Measurements from ENCODE around the gene ATP2B2. TPM values are rescaled to one million over a fixed set of nuclear protein-coding genes. Genes with fewer than 3 reads are reported as not detected.

The ATP2B2 gene
- total RNA-seq, 1 donor from 2014 or later: 0.09 TPM

- H3K27me3 ChIP-seq (ENCODE audit: low read depth): peaks cover 25% of the 10 kb centered on the region
- H3K4me1 ChIP-seq: no peaks in the 10 kb centered on the region
- H3K27ac ChIP-seq: no peak overlapping the region
- intact Hi-C loops (cut with DNase I): no loop called here
- no peak overlapping the region for H3K4me3 ChIP-seq
- ATAC-seq: no peak
- DNase-seq: no peak
- H3K36me3 ChIP-seq: no peaks in the 10 kb centered on the region
- no peaks in the 10 kb centered on the region for H3K9me3 ChIP-seq
- no peak for TF ChIP-seq CTCF (IDR thresholded peaks at IDR 0.05)
Observed at GRCh38 chr3:10519236-10519635, 13.8 kb upstream of the ATP2B2 start.

DNA sequence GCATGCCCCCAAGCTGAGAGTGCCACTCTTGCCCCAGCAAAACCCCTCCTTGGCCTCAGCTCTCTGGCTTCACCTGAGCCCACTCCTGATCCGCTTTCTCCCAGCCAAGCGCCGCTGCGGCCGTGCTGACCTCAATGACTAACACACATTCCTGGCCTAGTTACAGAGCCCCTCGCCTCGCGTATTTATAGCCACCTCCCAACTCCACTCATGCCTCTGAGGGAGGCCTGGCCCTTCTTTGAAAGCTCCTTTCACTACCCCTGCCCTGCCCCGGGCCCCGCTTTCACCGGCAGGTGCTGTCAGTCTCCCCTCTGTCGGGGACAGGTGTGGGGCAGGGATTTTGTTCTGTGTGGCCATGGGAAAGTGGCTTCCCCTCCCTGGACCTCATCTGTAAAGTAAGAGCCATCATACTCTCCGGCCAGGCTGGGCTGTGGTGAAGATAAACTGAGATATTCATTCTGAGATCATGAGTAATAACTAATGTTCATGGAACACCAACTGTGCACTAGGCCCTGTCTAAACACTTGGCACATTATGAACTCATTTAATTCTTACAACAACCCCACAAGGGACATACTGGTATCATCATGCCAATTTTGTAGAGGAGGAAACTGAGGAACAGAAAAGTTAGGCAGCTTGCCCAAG lies 13.2 kb upstream of the ATP2B2 start:
- Histone ChIP-seq H3K27ac (no peak overlapping the region), H3K36me3 (no peaks in the 10 kb centered on the region), H3K4me3 (no peak overlapping the region), H3K9me3 (no peaks in the 10 kb centered on the region), H3K27me3 (ENCODE audit: low read depth) (peaks cover 19% of the 10 kb centered on the region), H3K4me1 (no peaks in the 10 kb centered on the region)
- intact Hi-C loops (cut with DNase I): no loop called here
- no peak for TF ChIP-seq CTCF (IDR thresholded peaks at IDR 0.05)
- DNase-seq (no peak), ATAC-seq (no peak)

DNA sequence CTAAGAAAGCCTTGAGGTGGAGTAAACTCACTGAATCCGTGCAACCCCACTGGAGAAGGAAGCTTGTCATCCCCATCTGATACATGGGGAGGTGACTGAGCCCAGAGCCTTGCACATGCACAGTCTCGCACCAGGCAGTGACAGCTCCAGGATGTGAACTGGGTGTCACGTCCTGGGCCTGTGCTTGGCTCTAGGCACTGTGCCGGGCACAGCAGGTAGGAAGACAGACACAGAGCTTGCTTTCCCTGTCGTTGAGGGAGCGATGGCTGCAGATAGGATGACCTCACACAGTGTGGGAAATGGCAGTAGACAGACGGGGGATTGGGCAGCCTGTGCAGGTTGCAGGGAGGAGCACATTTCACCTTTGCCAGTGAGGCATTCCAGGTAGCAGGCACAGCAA lies 12.2 kb upstream of the ATP2B2 start:
- Histone ChIP-seq H3K4me3 (no peak overlapping the region), H3K4me1 (no peaks in the 10 kb centered on the region), H3K36me3 (no peaks in the 10 kb centered on the region), H3K27ac (no peak overlapping the region), H3K27me3 (ENCODE audit: low read depth) (peaks cover 11% of the 10 kb centered on the region), H3K9me3 (no peaks in the 10 kb centered on the region)
- DNase-seq: no peak
- no peak for TF ChIP-seq CTCF (IDR thresholded peaks at IDR 0.05)
- intact Hi-C loops (cut with DNase I): no loop called here
- no peak for ATAC-seq

DNA sequence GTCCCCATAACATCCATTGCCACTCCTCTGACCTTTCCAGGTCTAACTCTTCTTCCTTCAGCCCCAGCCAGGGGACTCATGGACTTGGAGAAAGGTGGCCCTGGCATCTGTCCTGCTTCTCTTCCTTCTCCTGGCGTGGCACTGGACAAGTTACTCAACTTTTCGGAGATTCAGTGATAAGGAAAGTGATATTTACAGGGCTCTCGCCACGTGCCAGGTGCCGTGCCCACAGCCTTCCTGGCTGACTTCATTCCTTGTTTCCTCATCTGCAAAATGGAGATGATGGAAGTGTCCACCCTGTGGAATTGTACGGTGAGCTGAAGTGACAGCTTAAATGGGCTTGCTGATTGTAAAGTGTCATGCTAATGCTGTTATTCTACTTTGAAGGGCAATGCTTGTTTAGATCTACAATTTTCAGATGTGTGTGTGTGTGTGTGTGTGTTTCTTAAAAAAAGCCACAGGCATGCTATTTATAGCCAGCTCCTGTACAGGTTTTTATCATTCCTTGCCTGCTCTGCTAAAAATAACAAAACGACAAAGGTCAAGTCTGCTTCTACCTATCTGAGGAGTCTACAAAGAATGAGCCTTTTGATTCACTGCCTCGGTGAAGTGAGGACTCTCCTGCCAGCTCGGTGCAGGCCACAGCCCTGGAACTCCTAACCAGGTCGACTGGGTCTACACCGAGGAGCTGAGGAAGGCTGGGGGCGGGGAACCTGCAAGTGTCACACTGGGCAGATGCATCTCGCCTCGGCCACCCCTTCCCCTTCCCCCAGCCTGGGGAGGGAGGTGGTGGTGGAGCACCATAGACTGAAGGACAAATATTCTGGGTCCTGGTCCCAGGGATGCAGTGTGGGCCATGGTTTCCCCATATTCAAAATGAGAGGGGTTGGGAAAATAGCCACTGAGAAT lies 11.4 kb upstream of the ATP2B2 start:
- no peak for ATAC-seq
- no peak overlapping the region for H3K27ac ChIP-seq
- no peak for TF ChIP-seq CTCF (IDR thresholded peaks at IDR 0.05)

GRCh38 chr3:10515884-10516495 lies 10.6 kb upstream of the ATP2B2 start:
- no peak for TF ChIP-seq CTCF (IDR thresholded peaks at IDR 0.05)
- intact Hi-C loops (cut with DNase I): no loop called here

More for the DNA sequence above, 11.4 kb upstream of the ATP2B2 start:
- Histone ChIP-seq H3K36me3 (no peaks in the 10 kb centered on the region), H3K4me1 (no peaks in the 10 kb centered on the region), H3K9me3 (no peaks in the 10 kb centered on the region), H3K27me3 (ENCODE audit: low read depth) (peaks cover 9% of the 10 kb centered on the region), H3K4me3 (no peak overlapping the region)
- no peak for DNase-seq
- intact Hi-C loops (cut with DNase I): no loop called here

More at GRCh38 chr3:10515884-10516495, 10.6 kb upstream of the ATP2B2 start:
- DNase-seq (no peak), ATAC-seq (no peak)
- Histone ChIP-seq H3K4me1 (no peaks in the 10 kb centered on the region), H3K9me3 (no peaks in the 10 kb centered on the region), H3K4me3 (no peak overlapping the region), H3K27ac (no peak overlapping the region), H3K36me3 (no peaks in the 10 kb centered on the region), H3K27me3 (ENCODE audit: low read depth) (peaks cover 9% of the 10 kb centered on the region)
